ENCODE data around the gene ARHGAP15.

DNA sequence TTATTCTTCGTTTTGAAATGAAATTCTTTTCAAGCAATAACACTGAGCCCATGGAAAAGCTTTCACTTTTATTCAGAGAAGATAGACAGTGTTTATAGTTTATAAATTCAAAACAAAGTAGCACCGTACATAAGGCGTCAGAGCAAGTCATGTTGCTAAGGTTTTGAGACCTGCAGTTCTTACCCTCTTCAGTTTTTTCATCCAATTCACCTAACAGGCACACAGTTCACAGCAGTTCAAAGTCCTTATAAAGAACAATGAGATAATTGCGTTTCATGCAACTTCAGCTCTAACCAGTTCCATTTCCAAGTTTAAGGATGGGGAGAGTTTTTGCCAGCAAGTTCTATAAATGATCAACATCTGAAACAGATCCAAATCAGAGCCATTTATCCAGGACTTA is 96.7 kb downstream of the ARHGAP15 start:
- TF ChIP-seq, protein P1, sequence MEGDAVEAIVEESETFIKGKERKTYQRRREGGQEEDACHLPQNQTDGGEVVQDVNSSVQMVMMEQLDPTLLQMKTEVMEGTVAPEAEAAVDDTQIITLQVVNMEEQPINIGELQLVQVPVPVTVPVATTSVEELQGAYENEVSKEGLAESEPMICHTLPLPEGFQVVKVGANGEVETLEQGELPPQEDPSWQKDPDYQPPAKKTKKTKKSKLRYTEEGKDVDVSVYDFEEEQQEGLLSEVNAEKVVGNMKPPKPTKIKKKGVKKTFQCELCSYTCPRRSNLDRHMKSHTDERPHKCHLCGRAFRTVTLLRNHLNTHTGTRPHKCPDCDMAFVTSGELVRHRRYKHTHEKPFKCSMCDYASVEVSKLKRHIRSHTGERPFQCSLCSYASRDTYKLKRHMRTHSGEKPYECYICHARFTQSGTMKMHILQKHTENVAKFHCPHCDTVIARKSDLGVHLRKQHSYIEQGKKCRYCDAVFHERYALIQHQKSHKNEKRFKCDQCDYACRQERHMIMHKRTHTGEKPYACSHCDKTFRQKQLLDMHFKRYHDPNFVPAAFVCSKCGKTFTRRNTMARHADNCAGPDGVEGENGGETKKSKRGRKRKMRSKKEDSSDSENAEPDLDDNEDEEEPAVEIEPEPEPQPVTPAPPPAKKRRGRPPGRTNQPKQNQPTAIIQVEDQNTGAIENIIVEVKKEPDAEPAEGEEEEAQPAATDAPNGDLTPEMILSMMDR (IDR thresholded peaks at IDR 0.05) = no peak
- TF ChIP-seq POLR2A (IDR thresholded peaks at IDR 0.05) (no peak), POLR2AphosphoS5 (IDR thresholded peaks at IDR 0.05; ENCODE audit: insufficient read depth in 1 of 2, low read depth in 1 of 2) (no peak)

Measured in vagina (tissue), 2 donors.